ENCODE data around the gene NCKAP5.

NCKAP5 gene

DNA sequence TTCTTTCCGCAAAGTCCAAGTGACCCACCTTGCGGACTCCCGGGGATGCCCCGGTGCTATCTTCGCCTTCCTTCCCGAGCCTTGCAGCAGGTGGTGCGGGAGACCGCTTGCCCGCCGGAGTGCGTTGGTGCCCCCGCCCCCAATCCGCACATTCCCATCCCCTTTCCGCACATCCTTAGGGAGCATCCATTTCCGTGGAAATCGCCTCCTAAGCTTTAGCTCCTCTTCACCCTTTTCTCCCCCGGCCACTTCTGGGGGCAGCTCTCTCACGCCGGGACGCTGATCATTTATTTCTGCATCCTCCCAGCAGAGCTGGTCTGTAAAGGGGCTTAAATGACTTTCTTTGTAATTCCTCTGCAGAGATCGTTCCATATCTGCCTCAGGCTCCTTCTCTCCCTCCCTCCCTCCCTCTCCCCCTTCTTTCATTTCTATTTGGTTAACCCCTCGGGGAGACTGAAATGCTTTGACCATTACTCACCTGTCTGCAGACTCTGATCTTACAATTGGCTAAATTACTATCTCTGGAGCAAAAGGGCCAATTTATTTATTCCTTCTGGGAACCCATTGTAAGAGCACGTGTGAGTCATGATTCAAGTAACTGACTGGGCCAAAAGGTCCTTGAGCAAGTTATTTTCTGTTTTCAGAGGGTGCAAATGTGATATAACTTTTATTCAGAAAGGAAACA lies 897.0 kb downstream of the NCKAP5 start:
- TF ChIP-seq, protein P1, sequence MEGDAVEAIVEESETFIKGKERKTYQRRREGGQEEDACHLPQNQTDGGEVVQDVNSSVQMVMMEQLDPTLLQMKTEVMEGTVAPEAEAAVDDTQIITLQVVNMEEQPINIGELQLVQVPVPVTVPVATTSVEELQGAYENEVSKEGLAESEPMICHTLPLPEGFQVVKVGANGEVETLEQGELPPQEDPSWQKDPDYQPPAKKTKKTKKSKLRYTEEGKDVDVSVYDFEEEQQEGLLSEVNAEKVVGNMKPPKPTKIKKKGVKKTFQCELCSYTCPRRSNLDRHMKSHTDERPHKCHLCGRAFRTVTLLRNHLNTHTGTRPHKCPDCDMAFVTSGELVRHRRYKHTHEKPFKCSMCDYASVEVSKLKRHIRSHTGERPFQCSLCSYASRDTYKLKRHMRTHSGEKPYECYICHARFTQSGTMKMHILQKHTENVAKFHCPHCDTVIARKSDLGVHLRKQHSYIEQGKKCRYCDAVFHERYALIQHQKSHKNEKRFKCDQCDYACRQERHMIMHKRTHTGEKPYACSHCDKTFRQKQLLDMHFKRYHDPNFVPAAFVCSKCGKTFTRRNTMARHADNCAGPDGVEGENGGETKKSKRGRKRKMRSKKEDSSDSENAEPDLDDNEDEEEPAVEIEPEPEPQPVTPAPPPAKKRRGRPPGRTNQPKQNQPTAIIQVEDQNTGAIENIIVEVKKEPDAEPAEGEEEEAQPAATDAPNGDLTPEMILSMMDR (IDR thresholded peaks at IDR 0.05; ENCODE audit: unreplicated experiment in 3 of 3), result no peak
- peaks cover 76% of the 10 kb centered on the region for H3K27me3 Mint-ChIP-seq (ENCODE audit: low read depth)
- no peaks in the 10 kb centered on the region for H3K9me3 Mint-ChIP-seq
- peaks cover 4% of the 10 kb centered on the region for H3K36me3 Mint-ChIP-seq (ENCODE audit: low read depth)
- peak overlapping the region; percentile 86 to 90 (median 87) for H3K4me3 Mint-ChIP-seq
- H3K27ac Mint-ChIP-seq, result peak overlapping the region in 2 of 3 experiments; percentile 4 to 22
- H3K4me1 Mint-ChIP-seq, result peaks cover 18% of the 10 kb centered on the region

DNA sequence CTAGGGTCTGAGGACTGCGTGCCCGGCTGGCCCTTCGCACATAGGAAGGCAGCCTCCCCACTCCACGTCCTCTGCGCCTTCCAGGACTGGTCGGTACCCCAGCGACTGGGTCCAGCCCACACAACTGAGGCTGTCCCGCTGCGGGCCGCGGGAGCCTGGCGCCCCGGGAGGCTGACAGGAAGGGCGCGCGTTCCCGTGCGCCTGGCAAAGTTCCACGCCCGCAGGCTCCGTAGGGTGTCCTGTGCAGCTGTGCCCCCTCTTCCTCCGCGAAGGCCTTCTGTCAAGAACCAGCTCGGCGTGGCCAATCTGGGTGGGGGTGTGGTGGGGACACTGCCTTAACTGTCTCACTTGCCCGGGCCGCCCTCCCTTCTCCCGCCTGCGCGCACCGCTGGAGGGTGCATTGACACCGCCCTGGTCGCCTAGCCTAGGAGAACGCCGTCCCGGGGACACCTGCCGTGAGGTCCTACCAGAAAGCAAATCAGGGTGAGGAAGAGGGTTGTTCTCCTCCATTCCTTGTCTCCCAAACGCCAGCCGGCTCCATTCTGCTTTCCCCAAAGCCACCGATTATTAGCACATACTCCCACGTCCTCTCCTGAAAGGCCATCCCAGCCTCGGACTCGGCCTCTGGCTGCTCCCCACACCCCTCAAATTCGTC lies 897.6 kb downstream of the NCKAP5 start:
- TF ChIP-seq, protein P1 (IDR thresholded peaks at IDR 0.05; ENCODE audit: unreplicated experiment in 3 of 3), result no peak
- peaks cover 5% of the 10 kb centered on the region for H3K36me3 Mint-ChIP-seq (ENCODE audit: low read depth)

DNA sequence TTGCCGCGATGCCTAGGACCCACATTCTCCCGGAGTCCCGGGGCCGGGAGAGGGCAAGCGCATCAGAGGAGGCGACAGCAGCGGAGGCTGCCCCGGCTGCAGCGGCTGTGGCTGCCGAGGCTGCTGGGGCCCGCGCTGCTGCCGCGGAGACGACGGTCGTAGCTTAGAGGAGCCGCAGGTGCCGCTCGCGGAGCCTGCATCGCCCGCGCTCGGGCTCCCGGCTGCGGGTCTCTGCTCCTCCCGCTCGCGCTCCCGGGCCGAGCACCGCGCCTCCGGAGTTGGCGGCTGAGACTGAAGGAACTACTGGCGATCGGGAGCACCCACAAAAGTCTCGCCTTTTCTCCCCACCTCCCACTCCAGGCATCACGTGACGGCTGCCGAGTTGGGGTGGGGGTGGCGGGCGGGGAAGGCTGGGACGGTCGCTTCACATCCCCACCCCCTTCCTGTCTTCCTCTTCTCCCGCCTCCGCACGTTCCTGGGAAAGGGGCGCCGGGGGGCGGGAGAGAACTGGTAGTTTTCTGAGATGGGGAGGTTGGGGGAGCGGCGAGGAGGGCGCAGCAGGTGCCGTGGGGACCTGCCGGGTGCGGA lies 898.3 kb downstream of the NCKAP5 start, which contains the start of gene LYPD1:
LYPD1 (minus strand) TSS at position 298 of the 588 bp plus-strand sequence; CDS start at position 25, 273 bp downstream.
- Mint-ChIP-seq H3K4me1 (peaks cover 25% of the 10 kb centered on the region), H3K4me3 (peak within 1 kb of the TSS; percentile 86 to 90 (median 87)), H3K27ac (peak within 1 kb of the TSS in 1 of 3 experiments; percentile 22), H3K36me3 (ENCODE audit: low read depth) (peaks cover 10% of the 10 kb centered on the region), H3K9me3 (no peaks in the 10 kb centered on the region), H3K27me3 (ENCODE audit: low read depth) (peaks cover 84% of the 10 kb centered on the region)
- TF ChIP-seq, protein P1 (IDR thresholded peaks at IDR 0.05; ENCODE audit: unreplicated experiment in 3 of 3), result no peak

More for the DNA sequence above, 897.6 kb downstream of the NCKAP5 start:
- peak overlapping the region; percentile 86 to 90 (median 87) for H3K4me3 Mint-ChIP-seq
- H3K27me3 Mint-ChIP-seq (ENCODE audit: low read depth), result peaks cover 80% of the 10 kb centered on the region
- H3K9me3 Mint-ChIP-seq, result no peaks in the 10 kb centered on the region
- H3K4me1 Mint-ChIP-seq, result peaks cover 20% of the 10 kb centered on the region
- peak overlapping the region in 1 of 3 experiments; percentile 22 for H3K27ac Mint-ChIP-seq

DNA sequence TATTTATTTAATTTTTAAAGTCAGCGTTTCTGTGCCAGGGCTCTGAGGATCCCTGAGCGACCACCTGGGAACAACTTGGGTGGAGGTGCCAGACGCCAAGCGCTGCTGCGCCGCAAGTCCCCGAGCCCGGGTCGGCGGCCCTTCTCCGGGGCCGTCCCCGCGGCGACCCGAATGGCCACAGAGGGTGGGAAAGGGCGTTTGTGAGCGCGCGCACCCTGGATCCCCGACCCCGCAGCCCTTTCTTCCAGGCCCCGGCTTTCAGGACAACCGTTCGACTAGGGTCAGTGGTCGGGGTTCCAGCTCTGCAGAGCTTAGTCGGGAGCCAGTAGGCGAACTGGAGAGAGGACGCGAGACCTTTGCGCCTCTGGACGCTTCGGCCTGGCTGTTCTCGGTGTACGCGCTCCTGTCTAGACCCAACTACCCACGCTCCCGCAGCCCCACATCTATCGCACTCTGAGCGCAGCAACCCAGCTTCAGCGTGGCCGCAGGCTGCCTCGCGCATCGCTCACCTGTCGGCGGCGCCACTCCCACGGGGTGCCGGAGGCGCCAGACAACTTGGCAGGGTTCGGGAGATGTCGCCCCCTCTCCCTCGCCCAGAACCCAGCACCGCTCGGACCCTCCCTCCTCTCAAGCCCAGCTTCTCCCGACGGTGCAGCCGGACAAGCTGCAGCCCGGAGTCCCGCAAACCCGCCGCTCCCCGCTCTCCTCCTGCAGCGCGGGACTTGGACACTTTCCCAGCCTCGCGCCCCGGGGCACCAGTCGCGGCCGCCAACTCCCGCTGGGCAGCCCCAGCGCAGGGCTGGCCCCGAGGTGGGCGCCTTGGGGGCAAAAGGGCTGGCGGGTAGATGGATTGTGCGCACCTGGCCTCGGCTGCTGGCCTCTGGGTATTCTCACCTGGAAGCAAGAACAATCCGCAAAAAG lies 899.0 kb downstream of the NCKAP5 start:
- Mint-ChIP-seq H3K27ac (no peak overlapping the region), H3K36me3 (ENCODE audit: low read depth) (peaks cover 10% of the 10 kb centered on the region), H3K27me3 (ENCODE audit: low read depth) (peaks cover 81% of the 10 kb centered on the region)

More for the DNA sequence above, 899.0 kb downstream of the NCKAP5 start:
- H3K4me1 Mint-ChIP-seq, result peaks cover 25% of the 10 kb centered on the region
- TF ChIP-seq, protein P1 (IDR thresholded peaks at IDR 0.05; ENCODE audit: unreplicated experiment in 3 of 3), result no peak
- peak overlapping the region; percentile 79 to 87 (median 86) for H3K4me3 Mint-ChIP-seq
- H3K9me3 Mint-ChIP-seq, result no peaks in the 10 kb centered on the region

Data from nephron (organoid).